ENCODE data around the gene FBXO31.

DNA sequence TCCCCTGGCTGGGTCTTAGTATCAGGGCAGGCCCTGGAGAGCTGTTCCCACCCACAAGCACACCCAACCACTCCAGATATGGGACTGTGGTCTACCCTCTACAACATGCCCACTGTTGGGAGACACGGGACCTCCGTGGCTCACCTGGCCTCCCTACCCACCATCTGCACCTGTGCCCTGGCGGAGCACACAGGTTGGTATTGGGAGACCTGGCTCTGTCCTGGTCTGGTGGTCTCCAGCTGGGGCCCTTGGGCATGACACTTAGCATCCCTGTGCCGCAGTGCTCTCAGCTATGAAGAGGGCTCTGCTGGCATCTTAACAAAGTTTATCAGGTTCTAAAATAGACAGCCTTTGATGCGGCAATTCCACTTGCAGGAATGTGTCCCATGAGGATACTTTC lies 72.2 kb downstream of the FBXO31 start:
- TF ChIP-seq SIX5 (IDR thresholded peaks at IDR 0.05; ENCODE audit: borderline replicate concordance in 1 of 2, insufficient read depth in 1 of 2, low read depth in 1 of 2, low read length in 2 of 2): no peak
- no peak for TF ChIP-seq YY1 (IDR thresholded peaks at IDR 0.05; ENCODE audit: borderline replicate concordance in 1 of 3, control insufficient read depth in 1 of 3, extremely low read depth in 1 of 3, insufficient read depth in 3 of 3, insufficient read length in 1 of 3, insufficient replicate concordance in 2 of 3, low read depth in 1 of 3, low read length in 2 of 3)
- TF ChIP-seq, protein P1, sequence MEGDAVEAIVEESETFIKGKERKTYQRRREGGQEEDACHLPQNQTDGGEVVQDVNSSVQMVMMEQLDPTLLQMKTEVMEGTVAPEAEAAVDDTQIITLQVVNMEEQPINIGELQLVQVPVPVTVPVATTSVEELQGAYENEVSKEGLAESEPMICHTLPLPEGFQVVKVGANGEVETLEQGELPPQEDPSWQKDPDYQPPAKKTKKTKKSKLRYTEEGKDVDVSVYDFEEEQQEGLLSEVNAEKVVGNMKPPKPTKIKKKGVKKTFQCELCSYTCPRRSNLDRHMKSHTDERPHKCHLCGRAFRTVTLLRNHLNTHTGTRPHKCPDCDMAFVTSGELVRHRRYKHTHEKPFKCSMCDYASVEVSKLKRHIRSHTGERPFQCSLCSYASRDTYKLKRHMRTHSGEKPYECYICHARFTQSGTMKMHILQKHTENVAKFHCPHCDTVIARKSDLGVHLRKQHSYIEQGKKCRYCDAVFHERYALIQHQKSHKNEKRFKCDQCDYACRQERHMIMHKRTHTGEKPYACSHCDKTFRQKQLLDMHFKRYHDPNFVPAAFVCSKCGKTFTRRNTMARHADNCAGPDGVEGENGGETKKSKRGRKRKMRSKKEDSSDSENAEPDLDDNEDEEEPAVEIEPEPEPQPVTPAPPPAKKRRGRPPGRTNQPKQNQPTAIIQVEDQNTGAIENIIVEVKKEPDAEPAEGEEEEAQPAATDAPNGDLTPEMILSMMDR (IDR thresholded peaks at IDR 0.05 in 2 of 3, conservative IDR thresholded peaks at IDR 0.05 in 1 of 3; ENCODE audit: insufficient read depth in 2 of 3, low read depth in 1 of 3, low read length in 3 of 3): no peak
- TF ChIP-seq FOXK2 (conservative IDR thresholded peaks at IDR 0.05 in 1 of 2, IDR thresholded peaks at IDR 0.05 in 1 of 2; ENCODE audit: low read depth in 2 of 2): no peak
- TF ChIP-seq HDAC3 (IDR thresholded peaks at IDR 0.05; ENCODE audit: borderline replicate concordance, partially characterized antibody): no peak
- TF ChIP-seq, protein P2, sequence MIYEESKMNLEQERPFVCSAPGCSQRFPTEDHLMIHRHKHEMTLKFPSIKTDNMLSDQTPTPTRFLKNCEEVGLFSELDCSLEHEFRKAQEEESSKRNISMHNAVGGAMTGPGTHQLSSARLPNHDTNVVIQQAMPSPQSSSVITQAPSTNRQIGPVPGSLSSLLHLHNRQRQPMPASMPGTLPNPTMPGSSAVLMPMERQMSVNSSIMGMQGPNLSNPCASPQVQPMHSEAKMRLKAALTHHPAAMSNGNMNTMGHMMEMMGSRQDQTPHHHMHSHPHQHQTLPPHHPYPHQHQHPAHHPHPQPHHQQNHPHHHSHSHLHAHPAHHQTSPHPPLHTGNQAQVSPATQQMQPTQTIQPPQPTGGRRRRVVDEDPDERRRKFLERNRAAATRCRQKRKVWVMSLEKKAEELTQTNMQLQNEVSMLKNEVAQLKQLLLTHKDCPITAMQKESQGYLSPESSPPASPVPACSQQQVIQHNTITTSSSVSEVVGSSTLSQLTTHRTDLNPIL (CRISPR knock-in tag; IDR thresholded peaks at IDR 0.05): no peak
- TF ChIP-seq GABPA (tag; conservative IDR thresholded peaks at IDR 0.05; ENCODE audit: low read depth): no peak
- TF ChIP-seq TRIM24 (IDR thresholded peaks at IDR 0.05): no peak
- TF ChIP-seq ZNF140 (CRISPR knock-in tag; IDR thresholded peaks at IDR 0.05): no peak
- TF ChIP-seq, protein P3, sequence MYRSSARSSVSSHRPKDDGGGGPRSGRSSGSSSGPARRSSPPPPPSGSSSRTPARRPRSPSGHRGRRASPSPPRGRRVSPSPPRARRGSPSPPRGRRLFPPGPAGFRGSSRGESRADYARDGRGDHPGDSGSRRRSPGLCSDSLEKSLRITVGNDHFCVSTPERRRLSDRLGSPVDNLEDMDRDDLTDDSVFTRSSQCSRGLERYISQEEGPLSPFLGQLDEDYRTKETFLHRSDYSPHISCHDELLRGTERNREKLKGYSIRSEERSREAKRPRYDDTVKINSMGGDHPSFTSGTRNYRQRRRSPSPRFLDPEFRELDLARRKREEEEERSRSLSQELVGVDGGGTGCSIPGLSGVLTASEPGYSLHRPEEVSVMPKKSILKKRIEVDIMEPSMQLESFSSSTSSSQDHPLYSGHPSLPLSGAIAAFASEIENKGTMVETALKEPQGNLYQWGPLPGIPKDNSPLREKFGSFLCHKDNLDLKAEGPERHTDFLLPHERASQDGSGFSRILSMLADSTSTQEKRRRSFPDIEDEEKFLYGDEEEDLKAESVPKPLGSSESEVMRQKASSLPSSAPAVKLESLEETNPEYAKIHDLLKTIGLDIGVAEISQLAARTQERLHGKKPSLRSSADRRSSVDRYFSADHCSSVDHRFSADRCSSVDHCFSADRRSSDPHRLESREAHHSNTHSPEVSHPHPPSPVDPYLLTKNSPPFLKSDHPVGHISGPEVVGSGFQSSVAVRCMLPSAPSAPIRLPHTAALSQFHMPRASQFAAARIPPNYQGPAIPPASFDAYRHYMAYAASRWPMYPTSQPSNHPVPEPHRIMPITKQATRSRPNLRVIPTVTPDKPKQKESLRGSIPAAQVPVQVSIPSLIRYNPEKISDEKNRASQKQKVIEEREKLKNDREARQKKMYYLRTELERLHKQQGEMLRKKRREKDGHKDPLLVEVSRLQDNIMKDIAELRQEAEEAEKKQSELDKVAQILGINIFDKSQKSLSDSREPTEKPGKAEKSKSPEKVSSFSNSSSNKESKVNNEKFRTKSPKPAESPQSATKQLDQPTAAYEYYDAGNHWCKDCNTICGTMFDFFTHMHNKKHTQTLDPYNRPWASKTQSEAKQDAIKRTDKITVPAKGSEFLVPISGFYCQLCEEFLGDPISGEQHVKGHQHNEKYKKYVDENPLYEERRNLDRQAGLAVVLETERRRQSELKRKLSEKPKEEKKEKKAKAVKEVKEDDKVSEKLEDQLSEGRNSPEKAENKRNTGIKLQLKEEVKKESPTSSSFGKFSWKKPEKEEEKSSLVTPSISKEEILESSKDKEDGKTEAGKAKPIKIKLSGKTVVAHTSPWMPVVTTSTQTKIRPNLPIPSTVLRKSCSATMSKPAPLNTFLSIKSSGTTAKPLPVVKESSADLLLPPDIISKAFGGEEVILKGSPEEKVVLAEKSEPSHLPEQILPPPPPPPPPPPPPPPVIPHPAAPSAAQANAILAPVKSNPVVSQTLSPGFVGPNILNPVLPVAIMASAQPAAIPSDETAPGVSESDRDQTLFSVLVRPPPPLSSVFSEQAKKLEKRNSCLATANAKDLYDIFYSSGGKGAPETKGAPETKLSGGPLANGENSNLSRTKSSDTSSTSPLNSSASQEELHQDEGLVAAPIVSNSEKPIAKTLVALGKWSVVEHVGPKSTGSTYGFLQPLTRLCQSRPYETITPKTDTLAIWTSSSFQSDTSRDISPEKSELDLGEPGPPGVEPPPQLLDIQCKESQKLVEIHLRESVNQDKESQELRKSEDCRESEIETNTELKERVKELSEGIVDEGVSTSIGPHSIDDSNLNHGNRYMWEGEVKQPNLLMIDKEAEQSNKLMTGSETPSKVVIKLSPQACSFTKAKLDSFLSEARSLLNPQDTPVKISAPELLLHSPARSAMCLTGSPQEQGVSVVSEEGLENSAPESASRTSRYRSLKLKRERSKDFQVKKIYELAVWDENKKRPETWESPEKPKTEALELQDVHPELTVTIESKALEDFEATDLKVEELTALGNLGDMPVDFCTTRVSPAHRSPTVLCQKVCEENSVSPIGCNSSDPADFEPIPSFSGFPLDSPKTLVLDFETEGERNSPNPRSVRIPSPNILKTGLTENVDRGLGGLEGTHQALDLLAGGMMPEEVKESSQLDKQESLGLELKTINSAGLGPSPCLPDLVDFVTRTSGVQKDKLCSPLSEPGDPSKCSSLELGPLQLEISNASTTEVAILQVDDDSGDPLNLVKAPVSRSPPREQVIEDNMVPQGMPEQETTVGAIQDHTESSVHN (IDR thresholded peaks at IDR 0.05; ENCODE audit: borderline replicate concordance in 1 of 2, low read depth in 1 of 2): no peak

Data from K562 (cell line).